PC-3 (cell line): ENCODE results near the gene CIAO3. TPM values are rescaled to one million over a fixed set of nuclear protein-coding genes. Genes with fewer than 3 reads are reported as not detected.

Experiments used
- ATAC-seq: fragments of 200-7000 bp; cut with Tn5 transposase; 2 replicates; pipeline ENCODE4 v1.9.1; 2020; ENCODE audit warnings: mild to moderate bottlenecking, moderate library complexity
- BruUV-seq: library from RNA; stranded (reverse); fragments of 400-500 nt; replicated peaks from 2 replicates; lab custom pipeline; 2021; lab: Mats Ljungman, UMichigan
- CTCF ChIA-PET: fragments of 300-600 bp; sonication (Branson Sonifier 250); formaldehyde crosslinking; loops from one replicate; lab custom pipeline; 2022; ENCODE audit warnings: antibody characterized with exemption; lab: Charles Lee
- POLR2A ChIA-PET: fragments of 300-600 bp; sonication (Branson Sonifier 250); formaldehyde crosslinking; loops from one replicate; lab custom pipeline; 2022; ENCODE audit warnings: antibody characterized with exemption; ENCODE audit not compliant: unreplicated experiment; lab: Charles Lee
- DNase-seq: peaks from one replicate; pipeline ENCODE4 v3.0.0-alpha.2; 2015
- H2AFZ ChIP-seq: fragments of 300-600 bp; sonication (generic); 2 replicates; pipeline ENCODE4 v1.6.0; 2016; ENCODE audit warnings: antibody characterized with exemption, low read length
- H3F3A ChIP-seq: fragments of 300-600 bp; sonication (generic); one replicate; pipeline ENCODE4 v1.6.0; 2017; ENCODE audit warnings: antibody characterized with exemption, low read length, control low read depth, mild to moderate bottlenecking; ENCODE audit not compliant: unreplicated experiment
- H3K27ac ChIP-seq: fragments of 300-600 bp; sonication (generic); 2 replicates; pipeline ENCODE4 v1.5.1; 2016; ENCODE audit warnings: mild to moderate bottlenecking, low read length
- H3K27me3 ChIP-seq: fragments of 300-600 bp; sonication (generic); 2 replicates; pipeline ENCODE4 v1.6.1; 2016; ENCODE audit warnings: low read length, mixed read lengths
- H3K36me3 ChIP-seq: fragments of 300-600 bp; sonication (generic); 2 replicates; pipeline ENCODE4 v1.6.1; 2016; ENCODE audit warnings: low read depth, mixed run types, low read length, mixed read lengths
- H3K4me1 ChIP-seq: fragments of 300-600 bp; sonication (generic); 2 replicates; pipeline ENCODE4 v1.5.1; 2016; ENCODE audit warnings: low read length; ENCODE audit not compliant: insufficient read depth
- H3K4me2 ChIP-seq: fragments of 300-600 bp; sonication (generic); 2 replicates; pipeline ENCODE4 v1.6.0; 2016; ENCODE audit warnings: low read length
- H3K4me3 ChIP-seq: fragments of 300-600 bp; sonication (generic); 2 replicates; pipeline ENCODE4 v1.5.1; 2016; ENCODE audit warnings: mild to moderate bottlenecking, low read length, mixed read lengths
- H3K79me2 ChIP-seq: fragments of 300-600 bp; sonication (generic); 2 replicates; pipeline ENCODE4 v1.6.1; 2017; ENCODE audit warnings: low read length, mixed read lengths
- H3K9ac ChIP-seq: fragments of 300-600 bp; sonication (generic); 2 replicates; pipeline ENCODE4 v1.6.0; 2016; ENCODE audit warnings: mild to moderate bottlenecking, low read length
- H3K9me2 ChIP-seq: fragments of 300-600 bp; sonication (generic); replicated peaks from 2 replicates; pipeline ENCODE4 v1.6.1; 2016; ENCODE audit warnings: mixed run types, low read length, mixed read lengths
- H3K9me3 ChIP-seq: fragments of 300-600 bp; sonication (generic); 2 replicates; pipeline ENCODE4 v1.6.1; 2016; ENCODE audit warnings: low read length, mixed read lengths
- H4K20me1 ChIP-seq: fragments of 300-600 bp; sonication (generic); 2 replicates; pipeline ENCODE4 v1.6.1; 2016; ENCODE audit warnings: low read length, mixed read lengths
- CTCF ChIP-seq: fragments of 300-600 bp; sonication (generic); conservative IDR thresholded peaks from 2 replicates; pipeline ENCODE4 v1.5.1; 2017; ENCODE audit warnings: antibody characterized with exemption, low read depth, mild to moderate bottlenecking, low read length
- EZH2 ChIP-seq: fragments of 300-600 bp; sonication (generic); IDR thresholded peaks from one replicate; pipeline ENCODE4 v1.6.1; 2017; ENCODE audit warnings: antibody characterized with exemption, mild to moderate bottlenecking, low read length; ENCODE audit not compliant: unreplicated experiment
- EZH2phosphoT487 ChIP-seq: fragments of 300-600 bp; sonication (generic); IDR thresholded peaks from 2 replicates; pipeline ENCODE4 v1.6.1; 2018; ENCODE audit warnings: mild to moderate bottlenecking, antibody characterized with exemption, low read length, borderline replicate concordance
- intact Hi-C: fragments of 100-400 bp; cut with micrococcal nuclease; formaldehyde crosslinking; loops from 2 replicates; pipeline ENCODE4 v1.9.0; 2023
- total RNA-seq: library from RNA; depleted of rRNA; stranded (reverse); fragments of >200 nt; gene quantifications from 2 replicates; pipeline ENCODE4 v1.2.3, GENCODE V29; 2014

Gene CIAO3
- total RNA-seq, 1 experiment from 2014 or later, result 46.1 TPM

- peaks cover under 1% of the 10 kb centered on the region for H3F3A ChIP-seq
- peak; percentile 79 for DNase-seq
These were observed 19.6 kb downstream of the CIAO3 start, which contains the start of gene ANTKMT for GRCh38 chr16:720990-721764. Gene ANTKMT, plus strand, starts transcription at chr16:721146. Its CDS starts 129 bp downstream, at chr16:721275.

GRCh38 chr16:720447-720989 lies 20.3 kb downstream of the CIAO3 start:
- peak overlapping the region; percentile 43 for H3K27ac ChIP-seq
- no TSS peak for BruUV-seq
- peak overlapping the region; percentile 67; the same call in 1 of the 2 replicates for H2AFZ ChIP-seq
- no peaks in the 10 kb centered on the region for H3K27me3 ChIP-seq
- ChIA-PET POLR2A (interaction anchor here (0.7 to 1.4 kb wide), 2 partner anchors 8 to 68 kb away, joined by 3 to 5 read pairs; partner anchors contain the start of gene CHTF18), CTCF (interaction anchor here (0.5 kb wide), 1 partner anchor 337 kb away, joined by 3 read pairs; no protein-coding TSS in a partner anchor)
- ATAC-seq, result peak; percentile 46
- peak overlapping the region; percentile 82 for H3K4me3 ChIP-seq
- H4K20me1 ChIP-seq, result peaks cover 8% of the 10 kb centered on the region; the same call in 1 of the 2 replicates
- TF ChIP-seq CTCF (no peak), EZH2 (no peak), EZH2phosphoT487 (no peak)
- H3K9me2 ChIP-seq, result no peaks in the 10 kb centered on the region
- intact Hi-C loops, result loop anchor here (1.0 kb wide), 1 partner anchor 8 kb away; no protein-coding TSS in a partner anchor
- peaks cover 16% of the 10 kb centered on the region for H3K79me2 ChIP-seq
- peak overlapping the region; percentile 93 for H3K4me2 ChIP-seq
- H3K9ac ChIP-seq, result peak overlapping the region; percentile 69
- no peaks in the 10 kb centered on the region for H3K36me3 ChIP-seq
- H3F3A ChIP-seq, result no peaks in the 10 kb centered on the region
- H3K4me1 ChIP-seq, result peaks cover 26% of the 10 kb centered on the region
- DNase-seq, result peak; percentile 50
- H3K9me3 ChIP-seq, result no peaks in the 10 kb centered on the region

More at GRCh38 chr16:720990-721764, 19.6 kb downstream of the CIAO3 start, which contains the start of gene ANTKMT:
- no peaks in the 10 kb centered on the region for H3K36me3 ChIP-seq
- no peaks in the 10 kb centered on the region for H3K27me3 ChIP-seq
- H3K9me2 ChIP-seq, result no peaks in the 10 kb centered on the region
- H4K20me1 ChIP-seq, result peaks cover 8% of the 10 kb centered on the region; the same call in 1 of the 2 replicates
- POLR2A ChIA-PET, result interaction anchor here (0.8 to 1.4 kb wide), 2 partner anchors 9 to 10 kb away, joined by 3 to 5 read pairs; no protein-coding TSS in a partner anchor
- peaks cover 25% of the 10 kb centered on the region for H3K4me1 ChIP-seq
- CTCF ChIA-PET, result interaction anchor here (0.6 kb wide), 1 partner anchor 16 kb away, joined by 3 read pairs; no protein-coding TSS in a partner anchor
- peak within 1 kb of the TSS; percentile 82 for H3K4me3 ChIP-seq
- BruUV-seq, result no TSS peak
- H2AFZ ChIP-seq, result peak within 1 kb of the TSS; percentile 67; the same call in 1 of the 2 replicates
- H3K9ac ChIP-seq, result peak within 1 kb of the TSS; percentile 69
- H3K79me2 ChIP-seq, result peaks cover 10% of the 10 kb centered on the region
- peak within 1 kb of the TSS; percentile 43 for H3K27ac ChIP-seq
- TF ChIP-seq CTCF (no peak), EZH2phosphoT487 (peak; percentile 83)
- ATAC-seq, result peak; percentile 64
- H3K9me3 ChIP-seq, result no peaks in the 10 kb centered on the region
- H3K4me2 ChIP-seq, result peak within 1 kb of the TSS; percentile 93
- intact Hi-C loops, result loop anchor here (1.0 kb wide), 1 partner anchor 9 kb away; no protein-coding TSS in a partner anchor
